SIG-M5 treated with dmso at 0.1 percent for 504 hours (cell line): ENCODE measurements around the gene PDCD1.

Experiments used
- DNase-seq: peaks from one replicate; lab custom pipeline; 2025; ENCODE audit not compliant: unreplicated experiment; lab: John Stamatoyannopoulos, UW

Gene PDCD1

DNA sequence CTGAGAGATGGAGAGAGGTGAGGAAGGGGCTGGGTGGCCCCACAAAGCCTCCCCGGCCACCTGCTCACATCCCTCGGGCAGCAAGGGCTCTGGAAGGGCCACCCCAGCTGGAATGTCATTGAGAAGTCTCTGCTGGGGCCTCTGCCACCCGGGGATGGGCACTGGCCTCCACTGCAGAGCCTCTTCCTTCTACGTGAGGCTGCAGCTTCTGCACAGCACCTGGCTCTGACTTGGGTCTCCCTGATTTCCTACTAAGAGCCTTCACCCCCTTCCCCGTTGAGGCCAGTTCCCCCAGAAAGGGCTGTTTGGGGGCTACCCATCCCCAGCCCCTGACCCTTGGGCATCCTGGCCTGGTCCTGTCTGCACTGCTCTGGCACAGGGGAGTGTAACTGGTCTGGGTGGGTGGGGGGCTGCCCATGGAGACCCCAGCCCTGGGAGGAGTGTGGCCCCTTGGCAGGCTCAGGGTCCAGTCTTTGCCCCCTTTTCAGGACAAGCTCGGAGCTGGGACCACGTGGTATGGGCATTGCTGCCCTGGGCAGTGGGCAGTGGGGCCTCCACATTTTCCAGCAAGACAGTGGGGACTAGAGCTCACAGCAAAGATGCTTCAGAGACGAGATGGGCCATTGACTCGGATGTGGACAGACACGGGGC, 5.6 kb downstream of the PDCD1 start:
- no peak for DNase-seq

DNA sequence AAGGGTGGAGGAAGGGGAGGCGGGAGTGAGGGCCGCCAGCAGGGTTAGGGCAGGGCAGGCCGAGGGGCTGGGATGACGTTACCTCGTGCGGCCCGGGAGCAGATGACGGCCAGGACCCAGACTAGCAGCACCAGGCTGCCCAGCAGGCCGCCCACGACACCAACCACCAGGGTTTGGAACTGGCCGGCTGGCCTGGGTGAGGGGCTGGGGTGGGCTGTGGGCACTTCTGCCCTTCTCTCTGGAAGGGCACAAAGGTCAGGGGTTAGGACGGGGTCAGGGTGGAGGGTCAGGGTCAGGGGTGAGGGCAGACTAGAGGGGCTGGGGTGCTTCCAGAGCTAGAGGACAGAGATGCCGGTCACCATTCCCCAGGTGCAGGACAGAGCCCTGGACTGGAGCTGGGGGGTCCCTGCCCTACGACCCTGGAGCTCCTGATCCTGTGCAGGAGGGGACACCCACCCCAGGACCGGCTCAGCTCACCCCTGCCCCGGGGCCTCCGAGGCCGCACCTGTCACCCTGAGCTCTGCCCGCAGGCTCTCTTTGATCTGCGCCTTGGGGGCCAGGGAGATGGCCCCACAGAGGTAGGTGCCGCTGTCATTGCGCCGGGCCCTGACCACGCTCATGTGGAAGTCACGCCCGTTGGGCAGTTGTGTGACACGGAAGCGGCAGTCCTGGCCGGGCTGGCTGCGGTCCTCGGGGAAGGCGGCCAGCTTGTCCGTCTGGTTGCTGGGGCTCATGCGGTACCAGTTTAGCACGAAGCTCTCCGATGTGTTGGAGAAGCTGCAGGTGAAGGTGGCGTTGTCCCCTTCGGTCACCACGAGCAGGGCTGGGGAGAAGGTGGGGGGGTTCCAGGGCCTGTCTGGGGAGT, 6.3 kb downstream of the PDCD1 start:
- no peak for DNase-seq

DNA sequence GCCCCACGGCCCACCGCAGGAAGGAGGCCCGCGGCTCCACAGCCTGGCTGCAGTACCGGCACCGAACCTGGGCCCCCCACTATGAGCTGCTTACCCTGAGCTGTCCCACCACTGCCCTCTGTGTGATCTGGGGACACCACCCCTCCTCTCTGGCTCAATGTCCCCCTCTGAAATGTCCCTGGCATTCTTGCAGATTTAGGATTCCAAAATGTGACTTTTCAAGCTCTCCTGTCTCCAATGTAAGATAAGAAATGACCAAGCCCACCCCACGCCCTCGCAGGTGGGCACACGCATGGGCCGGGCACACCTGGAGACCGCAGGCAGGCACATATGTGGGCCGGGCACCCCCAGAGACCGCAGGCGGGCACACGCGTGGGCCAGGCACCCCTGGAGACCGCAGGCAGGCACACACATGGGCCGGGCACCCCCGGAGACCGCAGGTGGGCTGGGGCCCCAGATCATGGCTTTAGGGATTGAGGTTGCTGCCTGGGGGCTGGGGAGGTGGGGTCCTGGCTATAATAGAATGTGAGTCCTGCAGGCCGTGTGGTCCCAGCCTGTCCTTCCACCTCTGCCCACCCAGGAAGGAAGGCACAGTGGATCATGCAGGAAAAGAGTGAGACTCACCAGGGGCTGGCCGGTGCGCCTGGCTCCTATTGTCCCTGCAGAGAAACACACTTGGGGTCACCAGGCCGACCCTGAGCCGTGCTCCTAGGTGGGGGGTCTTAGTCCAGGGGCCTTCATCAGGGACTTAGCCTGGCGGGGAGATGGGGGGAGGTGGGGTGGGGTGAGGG, 7.2 kb downstream of the PDCD1 start:
- no peak for DNase-seq

DNA sequence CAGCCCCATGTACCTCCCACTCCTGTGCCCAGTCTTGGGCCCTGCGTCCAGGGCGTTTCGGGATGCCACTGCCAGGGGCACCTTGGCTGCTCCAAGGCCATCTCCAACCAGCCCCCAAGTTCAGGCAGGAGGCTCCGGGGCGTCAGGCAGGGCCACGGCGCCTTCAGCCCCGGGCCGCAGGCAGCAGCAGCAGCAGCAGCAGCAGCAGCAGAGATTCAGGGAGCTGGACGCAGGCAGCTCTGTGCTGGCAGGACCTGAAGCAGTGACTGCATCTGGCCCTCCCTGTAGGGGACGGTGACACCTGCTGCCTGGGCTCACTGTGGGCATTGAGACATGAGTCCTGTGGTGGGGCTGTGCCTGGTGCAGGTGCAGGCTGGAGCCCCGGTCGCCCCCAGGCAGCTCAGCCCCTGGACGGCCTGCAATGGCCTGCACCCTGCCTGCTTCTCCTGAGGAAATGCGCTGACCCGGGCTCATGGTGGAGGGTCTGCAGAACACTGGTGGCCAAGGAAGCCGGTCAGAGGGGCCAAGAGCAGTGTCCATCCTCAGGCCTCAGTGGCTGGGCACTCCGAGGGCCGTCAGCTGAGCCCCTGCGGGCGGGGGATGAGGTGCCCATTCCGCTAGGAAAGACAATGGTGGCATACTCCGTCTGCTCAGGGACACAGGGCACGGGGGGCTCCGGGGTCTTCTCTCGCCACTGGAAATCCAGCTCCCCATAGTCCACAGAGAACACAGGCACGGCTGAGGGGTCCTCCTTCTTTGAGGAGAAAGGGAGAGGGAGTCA, 8.0 kb downstream of the PDCD1 start:
- DNase-seq, result no peak

DNA sequence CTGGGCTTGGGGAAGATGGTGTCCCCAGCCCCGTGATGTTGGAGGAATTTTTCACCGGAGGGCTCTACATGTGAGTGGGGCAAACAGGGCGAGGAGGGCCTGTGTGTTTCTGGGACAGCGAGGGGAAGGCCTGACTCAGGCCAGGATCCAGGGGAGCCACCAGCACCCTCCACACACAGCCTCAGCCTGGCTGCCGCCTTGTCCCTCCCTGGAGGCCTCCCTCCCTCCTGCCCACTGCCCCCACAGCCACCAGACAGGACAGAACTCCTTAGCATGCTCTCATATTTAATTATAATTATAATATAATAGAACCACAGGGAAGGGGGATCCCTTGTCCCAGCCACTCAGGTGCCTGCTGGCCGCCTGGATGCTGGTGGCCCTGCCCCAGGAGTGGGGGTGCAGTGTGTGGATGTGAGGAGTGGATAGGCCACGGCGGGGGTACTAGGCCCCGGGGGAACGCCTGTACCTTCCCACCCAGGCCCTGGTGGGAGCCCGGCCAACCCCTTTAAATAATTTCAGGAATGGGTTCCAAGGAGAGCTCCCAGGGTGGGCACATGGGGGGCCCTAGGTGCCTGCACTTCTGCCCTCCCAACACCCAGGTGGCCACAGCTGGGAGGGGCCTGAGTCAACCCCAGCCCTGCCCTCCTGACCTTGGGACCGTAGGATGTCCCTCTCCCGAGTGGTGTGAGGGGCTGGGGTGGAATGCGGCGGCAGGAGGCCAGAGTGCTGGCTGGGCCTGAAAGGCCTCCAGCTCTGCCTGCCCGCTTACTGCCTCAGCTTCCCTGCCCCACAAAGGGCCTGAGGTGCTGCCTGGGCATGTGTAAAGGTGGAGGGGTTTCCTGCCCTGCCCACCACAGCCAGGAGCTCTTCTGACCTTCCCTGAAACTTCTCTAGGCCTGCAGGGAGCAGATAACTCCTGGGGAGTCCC, 8.8 kb downstream of the PDCD1 start:
- DNase-seq, result no peak

DNA sequence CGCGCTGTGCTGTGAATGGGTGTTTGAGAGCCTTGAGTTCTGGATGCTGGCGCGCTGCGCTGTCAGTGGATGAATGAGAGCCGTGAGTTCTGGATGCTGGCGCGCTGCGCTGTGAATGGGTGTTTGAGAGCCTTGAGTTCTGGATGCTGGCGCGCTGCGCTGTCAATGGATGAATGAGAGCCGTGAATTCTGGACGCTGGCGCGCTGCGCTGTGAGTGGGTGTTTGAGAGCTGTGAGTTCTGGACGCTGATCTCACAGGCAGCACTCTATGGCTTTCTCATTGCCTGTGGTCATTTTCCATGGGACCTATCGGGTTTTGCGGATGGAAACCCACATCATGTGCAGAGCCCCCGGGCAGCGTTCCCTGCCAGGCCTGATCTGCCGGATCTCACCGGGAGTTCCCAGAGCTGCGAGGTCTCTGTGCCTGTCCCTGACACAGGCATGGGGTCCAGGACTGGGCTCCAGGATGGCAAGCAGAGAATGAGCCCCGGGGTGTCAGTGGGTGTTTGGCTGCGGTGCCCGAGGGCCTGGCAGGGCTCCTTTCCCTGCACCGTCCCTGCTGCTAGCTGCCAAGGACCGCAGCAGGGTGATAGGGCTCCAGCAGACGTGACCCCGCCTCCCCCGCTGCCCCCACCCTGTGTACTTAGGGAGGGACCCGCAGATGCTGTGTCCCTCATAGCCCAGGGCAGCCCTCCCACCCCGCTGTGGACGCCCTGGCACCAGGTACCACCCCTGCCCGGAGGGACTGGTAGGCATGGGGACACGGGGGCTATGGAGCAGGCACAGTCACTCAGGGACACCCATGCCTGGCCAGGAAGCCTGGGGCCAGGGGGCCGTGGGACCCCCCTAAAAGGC, 9.7 kb downstream of the PDCD1 start:
- no peak for DNase-seq

DNA sequence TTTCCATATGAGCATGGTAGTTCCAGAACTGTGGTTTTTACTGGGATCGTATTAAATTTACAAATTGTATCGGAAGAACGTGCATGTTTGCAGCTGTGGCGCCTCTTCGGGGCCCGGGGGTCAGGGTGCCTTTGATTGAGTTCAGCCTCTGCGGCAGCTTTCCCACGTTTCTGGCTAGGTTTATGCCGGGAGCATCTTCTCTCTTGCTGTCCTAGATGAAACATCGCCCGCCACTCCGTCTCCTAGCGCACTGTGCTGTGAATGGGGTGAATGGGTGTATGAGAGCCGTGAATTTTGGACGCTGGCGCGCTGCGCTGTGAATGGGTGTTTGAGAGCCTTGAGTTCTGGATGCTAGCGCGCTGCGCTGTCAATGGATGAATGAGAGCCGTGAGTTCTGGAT, 12.3 kb downstream of the PDCD1 start:
- no peak for DNase-seq

DNA sequence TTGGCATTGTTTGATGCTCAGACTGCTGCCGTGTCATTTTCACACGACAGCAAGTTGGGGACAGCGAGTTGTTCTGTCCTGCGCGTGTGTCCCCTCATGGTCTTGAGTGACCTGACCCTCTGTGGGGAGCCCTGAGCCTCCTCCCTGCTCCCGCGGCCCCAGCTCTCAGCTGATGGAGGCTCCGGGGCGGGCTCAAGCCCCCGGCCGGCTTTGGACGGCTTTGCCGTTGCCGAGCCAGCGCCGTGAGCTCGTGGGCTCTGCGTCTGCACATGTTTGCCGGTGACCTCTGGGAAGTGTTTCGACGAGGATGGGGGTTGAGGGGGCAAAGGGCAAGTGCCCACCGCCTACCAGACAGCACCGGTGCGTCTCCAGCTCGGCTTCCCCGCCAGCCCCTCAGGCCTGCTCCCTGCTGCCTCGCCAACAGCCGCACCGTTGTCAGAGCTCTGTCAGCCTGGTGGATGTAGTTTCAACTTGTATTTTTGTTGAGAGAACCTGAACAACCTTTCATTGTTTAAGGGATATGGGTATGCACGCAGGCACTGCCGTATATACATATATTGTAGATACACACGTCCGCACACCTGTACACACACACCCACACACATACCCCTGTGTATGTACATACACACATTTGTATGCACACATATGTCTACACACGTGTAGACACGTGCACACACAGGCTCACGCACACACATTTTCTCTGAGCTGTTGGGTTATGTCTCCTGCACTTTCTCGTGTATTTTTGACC, 13.7 kb downstream of the PDCD1 start:
- no peak for DNase-seq

DNA sequence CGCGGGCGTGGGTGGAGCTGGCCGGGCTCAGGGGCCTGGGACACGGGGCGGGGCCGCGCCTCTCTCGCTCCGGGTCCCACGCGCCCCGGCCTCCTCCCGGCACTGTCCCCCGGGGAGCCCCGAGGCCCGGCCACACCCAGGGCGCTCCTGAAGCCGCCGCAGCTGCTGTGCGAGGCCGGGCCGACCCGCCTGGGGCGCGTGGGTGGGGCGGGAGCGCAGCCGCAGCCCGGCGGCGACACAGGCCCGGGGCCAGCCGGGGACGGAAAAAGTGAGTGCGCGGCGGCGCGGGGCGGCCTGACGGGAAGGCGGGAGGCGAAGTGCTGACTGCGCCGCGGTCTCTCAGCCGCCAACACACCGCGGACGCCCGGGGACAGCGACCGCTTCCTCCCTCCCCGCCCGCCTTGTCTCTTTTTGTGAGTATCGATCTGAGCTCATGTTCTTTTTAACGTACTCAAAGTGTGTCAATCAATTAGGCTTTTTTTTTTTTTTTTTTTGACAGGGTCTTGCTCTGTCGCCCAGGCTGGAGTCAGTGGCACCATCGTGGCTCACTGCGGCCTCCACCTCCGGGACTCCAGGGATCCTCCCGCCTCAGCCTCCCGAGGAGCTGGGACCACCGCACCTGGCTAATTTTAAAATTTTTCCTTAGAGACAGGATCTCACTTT, 14.5 kb downstream of the PDCD1 start:
- DNase-seq, result peak; percentile 43

DNA sequence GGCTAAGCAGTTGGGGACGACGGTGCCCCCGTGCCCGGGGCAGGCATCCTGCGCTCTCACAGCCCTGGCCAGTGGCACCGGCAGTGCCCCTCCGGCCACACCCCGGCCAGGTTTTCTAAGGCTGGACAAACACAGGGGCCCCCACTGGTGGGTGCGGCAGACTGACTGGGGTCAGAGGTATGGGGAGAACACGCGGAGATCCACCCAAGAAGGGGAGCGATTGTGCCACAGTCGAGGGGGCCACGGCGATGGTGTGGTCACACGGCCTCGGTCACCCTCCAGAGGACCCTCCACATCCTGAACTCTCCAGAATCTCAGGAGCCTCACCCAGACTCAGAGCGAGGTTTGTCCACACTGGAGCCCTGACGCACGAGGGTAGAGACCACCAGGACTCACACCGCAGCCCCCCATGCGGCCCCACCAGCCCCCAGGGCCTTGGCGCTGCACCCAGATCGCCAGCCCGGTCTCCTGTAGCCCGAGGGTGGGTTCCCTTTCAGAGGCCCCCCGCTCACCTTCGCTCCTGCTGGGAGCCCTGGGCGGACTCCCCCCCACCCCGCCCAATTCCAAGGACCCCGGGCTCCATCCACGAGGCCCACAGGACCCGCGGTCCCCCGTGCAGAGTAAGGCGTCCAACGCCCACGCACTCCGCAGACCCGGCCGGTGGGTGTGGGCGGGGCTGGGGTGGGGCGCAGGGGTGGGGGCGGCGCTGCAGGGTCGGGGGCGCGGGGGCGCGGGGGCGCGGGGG, 15.2 kb downstream of the PDCD1 start:
- no peak for DNase-seq

DNA sequence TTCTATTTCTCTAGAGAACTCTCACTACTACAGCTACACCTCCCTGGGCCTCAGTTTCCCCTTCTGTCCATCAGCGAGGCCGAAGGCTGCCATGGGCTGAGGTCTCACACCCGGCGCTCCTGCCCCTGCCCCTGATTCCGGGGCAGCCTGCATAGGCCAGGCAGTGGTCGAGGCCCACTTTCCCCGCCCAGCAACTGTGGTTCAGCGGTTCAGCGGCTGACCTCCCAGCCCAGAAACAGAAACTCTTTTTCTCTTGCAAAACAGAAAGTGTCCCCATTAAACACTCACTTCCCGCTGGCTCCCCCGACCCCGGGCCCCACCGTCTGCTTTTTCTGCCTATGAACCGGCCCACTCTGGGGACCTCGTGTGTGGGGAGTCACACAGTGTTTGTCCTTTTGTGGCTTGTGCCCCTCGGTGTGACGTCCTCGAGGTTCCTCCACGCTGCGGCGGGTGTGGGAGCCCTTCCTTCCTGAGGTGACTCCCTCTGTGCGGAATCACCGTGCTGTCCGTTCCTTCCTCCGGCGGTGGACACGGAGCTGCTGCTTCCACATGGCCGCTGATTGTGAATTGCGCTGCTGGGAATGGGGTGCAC, 16.0 kb downstream of the PDCD1 start:
- DNase-seq, result peak; percentile 41

DNA sequence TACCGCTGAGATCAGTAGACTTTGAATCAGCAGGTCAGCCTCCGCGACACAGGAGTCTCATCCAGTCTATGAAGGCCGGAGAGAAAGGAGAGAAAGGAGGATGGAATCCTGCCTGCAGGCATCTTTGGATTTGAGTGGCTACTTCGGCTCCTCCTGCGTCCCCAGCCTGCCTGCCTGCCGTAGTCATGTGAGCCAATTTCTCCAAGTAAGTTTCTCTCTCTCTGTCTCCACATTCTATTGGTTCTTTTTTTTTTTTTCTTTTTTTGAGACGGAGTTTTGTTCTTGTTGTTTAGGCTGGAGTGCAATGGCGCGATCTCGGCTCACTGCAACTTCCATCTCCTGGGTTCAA, 16.7 kb downstream of the PDCD1 start:
- DNase-seq, result no peak

DNA sequence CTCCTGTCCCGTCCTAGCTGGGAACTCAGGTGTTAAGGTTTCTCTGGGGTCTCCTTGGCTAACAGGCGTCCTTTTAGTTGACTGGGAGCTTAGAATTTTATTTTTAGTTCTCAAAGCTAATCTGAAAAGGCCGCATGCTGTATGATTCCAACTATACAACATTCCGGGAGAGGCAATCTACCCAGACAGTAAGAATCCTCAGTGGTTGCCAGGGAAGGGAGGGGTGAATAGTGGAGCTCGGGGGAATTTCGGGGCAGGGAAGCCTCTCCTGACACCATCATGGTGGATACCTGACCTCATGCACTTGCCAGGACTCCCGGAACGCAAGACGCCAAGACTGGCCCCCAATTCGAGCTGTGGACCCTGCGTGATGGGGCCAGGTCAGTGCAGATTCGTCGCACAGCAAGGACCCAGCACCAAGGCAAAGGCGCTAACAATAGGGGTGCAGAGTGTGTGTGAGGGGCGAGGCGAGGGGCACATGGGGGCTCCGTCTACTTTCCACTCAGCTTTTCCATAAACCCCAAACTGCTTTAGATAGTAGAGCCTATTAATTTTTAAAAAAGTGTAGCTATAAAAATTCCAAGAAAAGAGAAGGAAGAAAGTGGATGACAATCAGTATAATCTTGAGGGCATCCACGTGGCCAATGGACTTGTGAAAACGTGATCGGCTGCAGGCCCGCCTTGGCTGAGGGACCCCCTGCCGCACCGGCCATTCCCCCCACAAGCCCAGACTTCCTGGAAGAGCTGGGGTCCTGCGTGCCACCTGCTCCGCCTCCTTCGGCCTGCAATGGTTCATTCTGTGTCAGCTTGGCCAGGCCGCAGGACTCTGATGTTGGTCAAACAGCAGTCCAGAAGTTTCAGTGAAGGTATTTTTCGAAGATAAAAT, 17.3 kb downstream of the PDCD1 start:
- DNase-seq, result no peak

DNA sequence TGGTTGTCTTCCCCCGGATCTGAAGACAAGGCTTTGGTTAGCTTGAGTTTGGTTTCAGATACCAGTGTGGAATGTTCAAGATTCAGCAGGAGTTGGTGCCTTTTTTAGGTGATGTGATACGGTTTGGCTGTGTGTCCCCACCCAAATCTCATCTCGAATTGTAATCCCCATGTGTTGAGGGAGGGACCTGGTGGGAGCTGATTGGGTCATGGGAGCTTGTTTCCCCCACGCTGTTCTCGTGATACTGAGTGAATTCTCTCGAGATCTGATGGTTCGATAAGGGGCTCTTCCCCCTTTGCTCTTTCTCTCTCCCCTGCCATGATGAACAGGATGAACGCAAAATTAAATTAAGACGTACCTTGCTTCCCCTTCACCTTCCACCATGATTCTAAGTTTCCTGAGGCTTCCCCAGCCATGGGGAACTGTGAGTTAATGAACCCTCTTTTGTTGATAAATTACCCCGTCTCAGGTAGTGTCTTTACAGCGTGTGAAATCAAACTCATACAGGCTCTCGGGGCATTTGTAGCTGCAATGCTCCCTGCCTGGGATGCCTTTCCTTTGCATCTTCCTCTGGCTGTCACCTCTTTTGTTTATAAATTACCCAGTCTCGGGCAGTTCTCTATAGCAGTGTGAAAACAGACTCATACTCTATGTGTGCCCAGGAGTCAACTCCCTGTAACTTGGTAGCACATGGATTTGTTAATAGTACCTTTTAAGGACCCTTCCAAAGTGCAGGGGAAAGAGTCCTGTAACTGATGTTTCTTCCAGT, 21.3 kb downstream of the PDCD1 start:
- no peak for DNase-seq

DNA sequence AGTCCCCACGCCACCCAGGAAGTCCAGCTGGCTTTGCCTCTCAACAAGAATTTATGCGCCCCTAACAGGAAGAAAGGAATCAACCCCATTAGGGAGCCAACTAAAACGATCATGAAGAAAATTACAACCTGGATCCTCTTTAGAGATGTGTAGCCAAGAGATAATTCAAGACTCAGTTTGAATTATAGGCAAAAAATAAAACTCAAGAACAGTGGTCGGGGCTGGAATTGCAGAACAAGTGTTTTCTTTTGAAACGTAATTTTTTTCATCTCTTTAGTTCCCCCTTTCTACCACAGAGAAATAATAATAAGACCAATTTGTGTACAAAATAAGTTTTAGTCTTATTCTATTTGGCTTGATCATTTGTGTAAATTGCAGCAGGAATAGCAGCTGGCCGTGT, 22.4 kb downstream of the PDCD1 start:
- DNase-seq, result no peak
